Ovary (tissue), 3 donors: Measurements from ENCODE around the gene TMEM45B.

Experiments
- EP300 ChIP-seq: sonication (generic); formaldehyde crosslinking; IDR thresholded peaks from one replicate; pipeline ENCODE4 v1.6.1; 2017; ENCODE audit warnings: antibody characterized with exemption
- POLR2A ChIP-seq: fragments of 450-650 bp; IDR thresholded peaks from one replicate; pipeline ENCODE4 v1.6.1; 2017; ENCODE audit warnings: antibody characterized with exemption, mild to moderate bottlenecking, moderate library complexity
- TF ChIP-seq, protein P1 (sequence below), 3 donors: fragments of 450-650 bp in 2 of 3; fragments of 200-600 bp in 1 of 3; IDR thresholded peaks; one replicate each; pipeline versions ENCODE4 v1.5.1 to v1.8.0; 2016 to 2022; ENCODE audit warnings: antibody characterized with exemption in 3 of 3, mild to moderate bottlenecking in 1 of 3
- donor health status: DM: no; HTN: no; CAD: no.

DNA sequence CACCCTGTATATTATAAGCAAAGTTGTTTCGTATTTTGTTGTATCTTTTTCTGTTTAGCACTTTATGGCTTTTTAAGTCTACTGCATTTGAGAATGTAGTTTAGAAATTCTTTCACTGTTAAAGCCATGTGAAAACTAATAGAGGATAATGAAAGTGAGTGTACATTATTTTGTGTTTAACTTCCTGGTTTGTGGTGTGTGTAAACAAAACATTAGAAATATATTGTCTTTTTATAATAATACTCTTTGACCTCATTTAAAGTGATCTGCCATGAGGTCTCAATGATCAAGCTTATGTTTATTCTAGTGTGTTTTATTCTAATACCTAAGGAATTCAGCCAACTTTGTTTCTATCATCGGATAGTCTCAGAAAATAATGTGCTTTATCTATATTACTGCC, 27.4 kb upstream of the TMEM45B start:
- TF ChIP-seq, protein P1, sequence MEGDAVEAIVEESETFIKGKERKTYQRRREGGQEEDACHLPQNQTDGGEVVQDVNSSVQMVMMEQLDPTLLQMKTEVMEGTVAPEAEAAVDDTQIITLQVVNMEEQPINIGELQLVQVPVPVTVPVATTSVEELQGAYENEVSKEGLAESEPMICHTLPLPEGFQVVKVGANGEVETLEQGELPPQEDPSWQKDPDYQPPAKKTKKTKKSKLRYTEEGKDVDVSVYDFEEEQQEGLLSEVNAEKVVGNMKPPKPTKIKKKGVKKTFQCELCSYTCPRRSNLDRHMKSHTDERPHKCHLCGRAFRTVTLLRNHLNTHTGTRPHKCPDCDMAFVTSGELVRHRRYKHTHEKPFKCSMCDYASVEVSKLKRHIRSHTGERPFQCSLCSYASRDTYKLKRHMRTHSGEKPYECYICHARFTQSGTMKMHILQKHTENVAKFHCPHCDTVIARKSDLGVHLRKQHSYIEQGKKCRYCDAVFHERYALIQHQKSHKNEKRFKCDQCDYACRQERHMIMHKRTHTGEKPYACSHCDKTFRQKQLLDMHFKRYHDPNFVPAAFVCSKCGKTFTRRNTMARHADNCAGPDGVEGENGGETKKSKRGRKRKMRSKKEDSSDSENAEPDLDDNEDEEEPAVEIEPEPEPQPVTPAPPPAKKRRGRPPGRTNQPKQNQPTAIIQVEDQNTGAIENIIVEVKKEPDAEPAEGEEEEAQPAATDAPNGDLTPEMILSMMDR (IDR thresholded peaks at IDR 0.05) = no peak
- TF ChIP-seq POLR2A = no peak
- no peak for TF ChIP-seq EP300
